Measurements from ENCODE around the gene RANGAP1.

GRCh38 chr22:41263704-41264103 is 22.3 kb downstream of the RANGAP1 start:
- no peak for TF ChIP-seq POLR2AphosphoS5 (IDR thresholded peaks at IDR 0.05; ENCODE audit: low read depth, low read length)
- TF ChIP-seq MAX (IDR thresholded peaks at IDR 0.05) = no peak
- TF ChIP-seq HDAC2 (IDR thresholded peaks at IDR 0.05; ENCODE audit: borderline replicate concordance in 1 of 2, low read depth in 2 of 2, low read length in 2 of 2) = no peak
- no peak for TF ChIP-seq SRF (IDR thresholded peaks at IDR 0.05; ENCODE audit: low read depth, low read length)
- TF ChIP-seq EZH2 (IDR thresholded peaks at IDR 0.05; ENCODE audit: low read depth, low read length, severe bottlenecking) = no peak
- no peak for TF ChIP-seq SAP30 (IDR thresholded peaks at IDR 0.05; ENCODE audit: insufficient read depth, insufficient replicate concordance, low read length)
- no peak for TF ChIP-seq CTCF (IDR thresholded peaks at IDR 0.05; ENCODE audit: control extremely low read depth in 1 of 3, insufficient read depth in 1 of 3, low read depth in 1 of 3, low read length in 3 of 3)
- no peak for TF ChIP-seq POLR2A (IDR thresholded peaks at IDR 0.05; ENCODE audit: control extremely low read depth in 1 of 2, low read depth in 2 of 2, low read length in 2 of 2)
- TF ChIP-seq CREB1 (IDR thresholded peaks at IDR 0.05) = no peak
- no peak for TF ChIP-seq SP1 (IDR thresholded peaks at IDR 0.05; ENCODE audit: low read depth, low read length)
- no peak for TF ChIP-seq ZNF274 (IDR thresholded peaks at IDR 0.05; ENCODE audit: borderline replicate concordance, extremely low read depth, low read length)
- no peak for TF ChIP-seq SIN3A (conservative IDR thresholded peaks at IDR 0.05 in 1 of 2, IDR thresholded peaks at IDR 0.05 in 1 of 2; ENCODE audit: low read depth in 1 of 2, low read length in 2 of 2)
